Activated naive CD8-positive, alpha-beta T cell treated with anti-CD3 and anti-CD28 coated beads, Interleukin-2, amount 10 ng/mL, durations not matched to agents 7 days and 5 days (primary cell): ENCODE measurements around the gene RGL1. TPM values are rescaled to one million over a fixed set of nuclear protein-coding genes. Genes with fewer than 3 reads are reported as not detected.

Experiments used
- ATAC-seq: fragments of 150-1000 bp; cut with Tn5 transposase; one replicate; pipeline ENCODE4 v1.10.0; 2021; ENCODE audit warnings: low read depth, moderate library complexity
- POLR2A ChIA-PET: fragments of 350-600 bp; sonication (Branson Sonifier 250); formaldehyde crosslinking; loops from one replicate; lab custom pipeline; 2021; ENCODE audit warnings: antibody characterized with exemption; lab: Charles Lee
- DNase-seq: peaks from one replicate; pipeline ENCODE4 v3.0.0; 2021
- H3K27ac Mint-ChIP-seq: one replicate; pipeline ENCODE4 v1.8.0; 2022; ENCODE audit warnings: mild to moderate bottlenecking, mixed read lengths
- H3K27me3 Mint-ChIP-seq: one replicate; pipeline ENCODE4 v1.8.0; 2022; ENCODE audit warnings: mild to moderate bottlenecking, moderate library complexity, mixed read lengths
- H3K36me3 Mint-ChIP-seq: one replicate; pipeline ENCODE4 v1.8.0; 2021; ENCODE audit warnings: mild to moderate bottlenecking, mixed read lengths
- H3K4me1 Mint-ChIP-seq: one replicate; pipeline ENCODE4 v1.8.0; 2021; ENCODE audit warnings: mixed read lengths
- H3K4me3 Mint-ChIP-seq: one replicate; pipeline ENCODE4 v1.8.0; 2022; ENCODE audit warnings: mild to moderate bottlenecking, moderate library complexity, mixed read lengths
- H3K9me3 Mint-ChIP-seq: one replicate; pipeline ENCODE4 v1.8.0; 2021; ENCODE audit warnings: mixed read lengths
- total RNA-seq, 2 experiments: library from RNA; stranded (reverse); gene quantifications; one replicate each; pipeline ENCODE4 v1.2.3, GENCODE V29; 2021

The RGL1 gene
- total RNA-seq, 2 experiments from 2014 or later, result 2.7 to 3.4 TPM

DNA sequence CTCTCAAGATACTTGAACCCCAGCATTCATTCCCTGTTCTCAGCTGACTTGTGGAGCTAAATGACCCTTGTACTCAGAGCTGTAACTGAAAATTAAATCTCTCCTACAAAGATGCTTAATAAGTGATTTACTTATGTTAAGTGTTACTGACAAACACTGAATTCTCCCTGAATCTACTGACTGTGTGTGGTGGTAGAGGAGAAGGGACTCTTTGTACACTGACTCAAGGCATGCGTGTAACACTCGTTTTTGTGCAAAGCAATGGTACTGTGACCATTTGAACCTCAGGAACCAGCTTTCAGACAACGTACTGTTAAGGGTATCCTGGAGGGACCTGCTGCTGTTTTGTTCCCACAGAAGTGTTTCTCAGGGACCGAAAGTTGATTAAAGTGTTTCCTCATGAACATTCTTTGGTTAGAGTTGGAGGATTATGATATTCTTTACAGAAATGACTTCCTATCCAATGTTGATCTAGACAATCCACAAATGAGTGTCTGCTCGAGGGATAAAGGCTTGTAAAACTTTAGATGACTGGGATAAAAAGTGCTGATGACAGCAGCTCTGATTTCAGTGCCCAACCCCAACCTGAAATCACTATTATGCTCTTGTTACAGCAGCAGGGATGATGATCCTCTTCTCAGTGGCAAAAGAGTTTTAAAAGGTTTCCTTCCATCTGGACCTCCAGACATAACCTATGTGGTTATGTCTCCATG, 12.8 kb downstream of the RGL1 start:
- Mint-ChIP-seq H3K4me1 (no peaks in the 10 kb centered on the region), H3K36me3 (no peaks in the 10 kb centered on the region), H3K27ac (no peak overlapping the region), H3K9me3 (no peaks in the 10 kb centered on the region), H3K27me3 (no peaks in the 10 kb centered on the region), H3K4me3 (no peak overlapping the region)
- no peak for DNase-seq
- ATAC-seq, result no peak
- POLR2A ChIA-PET, result no interaction called here

DNA sequence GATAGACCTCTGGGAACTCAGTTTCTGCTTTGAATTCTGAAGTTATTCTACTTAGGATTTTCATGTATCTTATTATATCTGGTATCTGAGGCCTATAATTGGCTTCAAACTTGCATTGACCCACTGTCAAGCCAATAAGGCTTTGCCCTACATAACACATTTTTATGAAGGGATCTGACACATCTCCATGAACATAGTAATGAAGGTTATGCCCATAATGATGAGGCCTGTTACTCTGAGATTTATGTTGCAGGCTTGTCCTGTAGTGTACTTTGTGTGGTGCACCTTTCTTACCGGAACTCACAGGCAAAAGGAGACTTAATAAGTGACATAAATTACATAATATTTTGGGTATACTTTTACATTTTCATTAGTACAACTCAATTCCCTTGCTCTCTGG, 14.1 kb downstream of the RGL1 start:
- Mint-ChIP-seq H3K4me1 (no peaks in the 10 kb centered on the region), H3K27me3 (no peaks in the 10 kb centered on the region), H3K9me3 (no peaks in the 10 kb centered on the region), H3K4me3 (no peak overlapping the region), H3K36me3 (no peaks in the 10 kb centered on the region), H3K27ac (no peak overlapping the region)
- ATAC-seq, result no peak
- POLR2A ChIA-PET, result no interaction called here
- DNase-seq, result no peak

GRCh38 chr1:183821309-183821888, 16.5 kb downstream of the RGL1 start:
- H3K27ac Mint-ChIP-seq, result no peak overlapping the region
- no peak for ATAC-seq
- POLR2A ChIA-PET, result no interaction called here
- DNase-seq, result no peak
- H3K4me1 Mint-ChIP-seq, result no peaks in the 10 kb centered on the region
- no peak overlapping the region for H3K4me3 Mint-ChIP-seq
- no peaks in the 10 kb centered on the region for H3K27me3 Mint-ChIP-seq
- no peaks in the 10 kb centered on the region for H3K36me3 Mint-ChIP-seq
- no peaks in the 10 kb centered on the region for H3K9me3 Mint-ChIP-seq

DNA sequence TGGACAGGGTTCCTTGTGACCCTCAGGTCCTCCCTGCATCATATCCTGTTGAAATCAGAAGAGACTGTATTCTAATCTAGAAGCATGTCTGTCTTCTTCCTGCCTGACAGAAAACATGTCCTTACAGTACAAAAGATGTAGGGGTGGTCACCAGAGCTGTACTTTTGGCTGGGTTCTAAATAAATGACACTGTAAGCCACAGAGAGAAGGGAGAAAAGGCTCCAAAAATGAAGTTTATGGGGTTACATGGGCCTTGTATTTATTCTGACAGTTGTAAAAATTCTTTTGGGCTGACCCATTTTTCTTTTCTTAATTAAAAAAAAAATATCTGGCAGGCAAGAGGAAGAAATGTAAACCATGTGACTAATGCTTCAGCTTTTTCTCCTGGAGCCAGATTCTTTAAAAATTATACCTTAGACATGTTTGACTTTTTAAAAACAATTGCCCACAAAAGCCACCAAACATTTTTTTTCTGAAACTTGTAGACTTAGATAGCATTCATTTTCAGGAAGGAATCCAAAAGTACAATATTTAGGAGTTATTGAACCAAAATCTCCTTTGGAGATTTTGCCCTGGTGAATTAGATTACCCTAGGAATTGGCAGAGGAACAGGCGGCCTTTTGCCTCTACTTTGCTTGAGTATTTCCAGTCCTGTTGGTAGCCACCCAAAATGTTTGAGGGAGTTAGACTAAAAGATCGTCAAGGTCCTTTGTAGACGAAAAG, 17.1 kb downstream of the RGL1 start:
- ATAC-seq (no peak), DNase-seq (no peak)
- POLR2A ChIA-PET, result no interaction called here
- Mint-ChIP-seq H3K9me3 (no peaks in the 10 kb centered on the region), H3K27me3 (no peaks in the 10 kb centered on the region), H3K36me3 (no peaks in the 10 kb centered on the region), H3K4me3 (no peak overlapping the region), H3K4me1 (no peaks in the 10 kb centered on the region), H3K27ac (no peak overlapping the region)

DNA sequence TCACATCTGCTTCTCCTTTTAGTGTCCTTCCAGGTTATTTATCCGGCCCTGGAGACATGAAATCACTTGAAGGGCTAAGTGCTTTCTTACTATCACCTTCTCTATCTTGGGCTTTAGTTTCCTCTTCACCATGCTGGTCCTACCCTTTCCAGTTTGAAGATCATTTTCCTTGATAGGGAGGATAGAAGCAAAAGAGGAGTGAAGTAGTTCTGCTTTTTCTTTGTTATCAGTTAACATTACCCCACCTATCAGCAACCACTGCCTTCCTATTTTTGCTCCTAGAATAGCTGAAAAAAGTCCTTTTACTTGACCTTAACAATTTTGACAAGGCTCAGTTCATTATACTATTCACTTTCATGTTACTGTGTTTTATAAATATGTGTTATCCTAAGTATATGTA, 19.4 kb downstream of the RGL1 start:
- Mint-ChIP-seq H3K36me3 (no peaks in the 10 kb centered on the region), H3K4me3 (no peak overlapping the region), H3K9me3 (no peaks in the 10 kb centered on the region), H3K27me3 (no peaks in the 10 kb centered on the region), H3K27ac (no peak overlapping the region), H3K4me1 (no peaks in the 10 kb centered on the region)
- DNase-seq (no peak), ATAC-seq (no peak)
- POLR2A ChIA-PET, result no interaction called here

DNA sequence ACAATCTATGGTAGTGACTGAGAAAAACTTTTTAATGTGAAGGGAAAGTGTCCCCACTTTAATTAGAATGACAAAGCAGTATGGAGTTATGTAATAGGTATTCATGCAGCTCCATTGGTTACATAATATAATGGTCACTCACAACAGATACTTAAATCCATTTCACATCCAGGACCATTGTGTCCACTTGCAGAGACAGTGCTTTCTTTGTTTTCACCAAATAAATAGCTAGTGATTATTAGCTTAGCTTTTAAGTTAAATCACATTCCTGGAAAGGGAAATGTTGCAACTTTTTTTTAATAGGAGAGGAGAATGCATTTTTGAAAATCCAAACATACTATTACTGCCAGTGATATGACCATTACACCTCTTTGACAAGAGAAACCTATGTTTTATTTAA, 22.9 kb downstream of the RGL1 start:
- H3K4me1 Mint-ChIP-seq, result no peaks in the 10 kb centered on the region
- no peaks in the 10 kb centered on the region for H3K36me3 Mint-ChIP-seq
- no peaks in the 10 kb centered on the region for H3K9me3 Mint-ChIP-seq
- POLR2A ChIA-PET, result no interaction called here
- no peaks in the 10 kb centered on the region for H3K27me3 Mint-ChIP-seq
- no peak overlapping the region for H3K4me3 Mint-ChIP-seq
- DNase-seq, result no peak
- no peak for ATAC-seq
- H3K27ac Mint-ChIP-seq, result no peak overlapping the region

DNA sequence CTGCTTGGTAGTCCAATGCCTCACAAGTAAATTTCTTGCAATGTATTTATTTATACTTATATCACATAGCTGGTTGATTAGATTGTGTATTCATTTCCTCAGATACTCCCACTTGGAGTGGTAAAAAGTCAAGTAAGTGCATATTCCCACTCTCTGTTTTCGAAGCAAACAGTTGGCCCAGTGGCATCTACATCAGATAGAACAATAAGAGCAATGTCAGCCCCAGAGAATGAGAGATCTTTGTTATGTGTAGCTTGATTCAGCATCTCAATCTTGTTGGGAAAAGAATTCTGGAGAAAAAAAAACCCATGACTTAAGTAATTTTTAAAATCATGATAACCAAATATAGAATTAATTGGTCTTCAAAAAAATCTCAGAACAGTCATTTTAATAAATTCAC, 25.5 kb downstream of the RGL1 start:
- no peak for DNase-seq
- no peak overlapping the region for H3K27ac Mint-ChIP-seq
- no peaks in the 10 kb centered on the region for H3K9me3 Mint-ChIP-seq
- no peak for ATAC-seq
- H3K4me3 Mint-ChIP-seq, result no peak overlapping the region
- H3K27me3 Mint-ChIP-seq, result no peaks in the 10 kb centered on the region
- POLR2A ChIA-PET, result no interaction called here
- no peaks in the 10 kb centered on the region for H3K4me1 Mint-ChIP-seq
- H3K36me3 Mint-ChIP-seq, result no peaks in the 10 kb centered on the region

- H3K9me3 Mint-ChIP-seq, result no peaks in the 10 kb centered on the region
- ATAC-seq, result no peak
- no peak for DNase-seq
- POLR2A ChIA-PET, result no interaction called here
- H3K27ac Mint-ChIP-seq, result no peak overlapping the region
- no peaks in the 10 kb centered on the region for H3K36me3 Mint-ChIP-seq
- H3K27me3 Mint-ChIP-seq, result no peaks in the 10 kb centered on the region
- no peak overlapping the region for H3K4me3 Mint-ChIP-seq
- H3K4me1 Mint-ChIP-seq, result no peaks in the 10 kb centered on the region
Observed at GRCh38 chr1:183831311-183831710, 26.4 kb downstream of the RGL1 start.

DNA sequence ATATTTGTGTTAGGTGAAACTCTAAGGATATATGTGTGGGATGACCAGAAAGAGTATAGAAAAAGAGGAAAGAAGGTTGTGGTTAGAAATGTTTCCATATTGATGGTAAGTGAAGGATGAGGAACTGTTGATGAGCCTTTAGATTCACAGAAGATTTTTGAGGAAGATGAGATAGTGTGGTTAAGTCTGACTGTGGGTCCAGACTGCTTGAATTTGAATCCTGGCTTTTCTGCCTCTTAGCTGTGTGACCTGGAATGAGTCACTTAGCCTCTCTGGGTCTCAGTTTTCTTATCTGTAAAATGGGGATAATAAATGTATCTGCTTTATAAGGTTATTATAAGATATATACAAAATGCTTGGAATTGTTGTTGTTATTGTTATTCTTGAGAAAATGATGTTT, 27.5 kb downstream of the RGL1 start:
- POLR2A ChIA-PET, result no interaction called here
- ATAC-seq (no peak), DNase-seq (no peak)
- no peak overlapping the region for H3K4me3 Mint-ChIP-seq
- H3K4me1 Mint-ChIP-seq, result no peaks in the 10 kb centered on the region
- H3K36me3 Mint-ChIP-seq, result no peaks in the 10 kb centered on the region
- no peaks in the 10 kb centered on the region for H3K9me3 Mint-ChIP-seq
- no peaks in the 10 kb centered on the region for H3K27me3 Mint-ChIP-seq
- H3K27ac Mint-ChIP-seq, result no peak overlapping the region

DNA sequence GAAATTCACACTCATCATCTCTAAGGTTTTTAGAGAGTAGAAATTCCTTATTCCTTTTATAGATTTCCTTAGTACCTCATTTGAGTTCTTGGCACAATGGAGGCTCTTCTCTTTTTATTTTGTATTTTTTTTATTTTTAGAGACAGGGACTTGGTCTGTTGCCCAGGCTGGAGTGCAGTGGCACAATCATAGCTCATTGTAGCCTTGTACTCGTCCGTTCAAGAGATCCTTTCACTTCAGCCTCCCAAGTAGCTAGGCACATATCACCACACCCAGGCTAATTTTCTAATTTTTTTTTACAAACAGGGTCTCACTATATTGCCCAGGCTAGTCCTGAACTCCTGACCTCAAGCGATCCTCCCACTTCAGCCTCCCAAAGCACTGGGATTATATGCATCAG, 29.6 kb downstream of the RGL1 start:
- Mint-ChIP-seq H3K9me3 (no peaks in the 10 kb centered on the region), H3K4me1 (no peaks in the 10 kb centered on the region), H3K27ac (no peak overlapping the region), H3K4me3 (no peak overlapping the region), H3K27me3 (no peaks in the 10 kb centered on the region), H3K36me3 (peaks cover 4% of the 10 kb centered on the region)
- POLR2A ChIA-PET, result no interaction called here
- no peak for DNase-seq
- ATAC-seq, result no peak

DNA sequence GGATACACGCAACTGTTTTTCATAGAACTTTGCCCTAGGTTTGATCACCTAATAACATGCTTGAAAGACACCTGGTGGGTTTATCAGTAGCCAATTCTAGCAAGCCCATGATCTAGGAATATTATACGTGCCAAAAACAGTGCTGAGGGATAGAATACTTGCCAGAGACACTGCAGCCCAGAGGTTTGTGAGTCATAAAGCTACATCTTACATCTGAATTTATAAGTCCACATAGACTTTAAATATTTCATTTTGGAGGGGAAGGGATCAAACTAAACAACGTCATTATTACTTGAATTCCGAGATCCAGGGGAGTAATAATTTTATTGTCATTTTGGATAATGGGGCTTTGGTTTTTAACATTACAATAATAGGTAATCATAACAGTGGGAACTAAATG, 31.7 kb downstream of the RGL1 start:
- no peaks in the 10 kb centered on the region for H3K9me3 Mint-ChIP-seq
- H3K27me3 Mint-ChIP-seq, result no peaks in the 10 kb centered on the region
- ATAC-seq (no peak), DNase-seq (no peak)
- no peak overlapping the region for H3K27ac Mint-ChIP-seq
- H3K4me3 Mint-ChIP-seq, result no peak overlapping the region
- H3K4me1 Mint-ChIP-seq, result peaks cover 2% of the 10 kb centered on the region
- POLR2A ChIA-PET, result no interaction called here
- peaks cover 4% of the 10 kb centered on the region for H3K36me3 Mint-ChIP-seq

DNA sequence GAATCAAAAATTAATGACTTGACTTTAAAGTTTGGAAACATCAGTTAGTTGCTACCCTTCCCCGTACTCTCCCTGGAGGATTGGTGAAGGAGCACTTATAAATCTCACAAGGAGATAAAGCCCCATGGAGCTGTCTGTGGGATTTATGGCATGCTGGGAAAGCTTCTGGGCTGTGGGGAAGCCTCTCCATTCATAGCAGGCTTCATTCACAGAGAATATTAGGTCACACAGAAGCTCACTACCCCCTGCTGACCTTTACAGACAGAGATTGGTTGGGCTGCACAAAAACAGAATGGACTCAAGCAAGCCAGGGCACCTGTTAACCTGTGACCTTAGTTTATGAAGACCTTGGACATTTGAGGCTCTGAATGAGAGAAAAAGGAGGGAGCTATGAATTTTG, 32.1 kb downstream of the RGL1 start:
- Mint-ChIP-seq H3K4me3 (no peak overlapping the region), H3K27ac (no peak overlapping the region), H3K4me1 (peaks cover 7% of the 10 kb centered on the region), H3K36me3 (peaks cover 4% of the 10 kb centered on the region), H3K27me3 (no peaks in the 10 kb centered on the region), H3K9me3 (no peaks in the 10 kb centered on the region)
- POLR2A ChIA-PET, result no interaction called here
- ATAC-seq (no peak), DNase-seq (no peak)

DNA sequence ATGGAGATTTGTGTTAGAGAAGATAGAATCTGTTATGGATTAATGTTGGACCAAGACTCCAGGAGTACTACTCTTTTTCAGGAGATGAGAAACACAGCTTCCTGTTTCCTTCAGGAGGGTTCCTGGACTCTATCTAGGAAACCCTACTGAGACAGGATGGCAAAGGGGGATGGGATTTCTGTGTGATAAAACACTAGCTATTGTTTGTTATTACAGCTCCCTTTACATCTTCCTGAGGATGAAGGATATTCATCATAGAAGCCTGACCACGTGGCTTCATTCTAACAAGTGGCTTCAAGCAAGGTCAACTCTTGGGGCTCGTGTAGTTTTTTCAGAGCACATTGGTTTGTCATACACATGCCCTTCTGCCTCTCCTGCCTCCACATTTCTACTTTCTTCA, 33.3 kb downstream of the RGL1 start:
- H3K27me3 Mint-ChIP-seq, result no peaks in the 10 kb centered on the region
- POLR2A ChIA-PET, result no interaction called here
- H3K36me3 Mint-ChIP-seq, result peaks cover 5% of the 10 kb centered on the region

DNA sequence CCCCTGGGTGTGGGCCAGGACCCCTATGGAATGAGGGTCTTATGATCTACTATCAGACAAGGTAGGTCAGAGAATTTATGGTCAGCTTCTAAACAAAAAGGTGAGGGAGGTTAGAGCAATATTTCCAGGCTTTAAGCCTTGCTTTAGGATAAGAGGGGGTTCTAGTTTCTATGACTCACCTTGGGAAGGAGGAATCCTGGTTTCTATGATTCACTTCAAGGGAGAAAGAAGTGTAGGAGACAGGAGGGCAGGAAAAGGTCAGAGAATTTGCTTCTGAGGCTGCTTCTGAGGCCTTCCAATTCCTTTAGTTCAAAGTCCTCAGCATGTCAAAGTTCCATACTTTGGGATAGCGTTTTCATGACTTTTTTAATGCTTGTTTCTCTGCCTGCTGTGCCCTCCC, 35.2 kb downstream of the RGL1 start:
- DNase-seq (no peak), ATAC-seq (no peak)
- Mint-ChIP-seq H3K4me1 (peaks cover 13% of the 10 kb centered on the region), H3K27ac (no peak overlapping the region), H3K27me3 (no peaks in the 10 kb centered on the region), H3K9me3 (no peaks in the 10 kb centered on the region), H3K36me3 (peaks cover 6% of the 10 kb centered on the region), H3K4me3 (no peak overlapping the region)
- POLR2A ChIA-PET, result no interaction called here

More for the DNA sequence above, 33.3 kb downstream of the RGL1 start:
- Mint-ChIP-seq H3K9me3 (no peaks in the 10 kb centered on the region), H3K4me3 (no peak overlapping the region), H3K4me1 (peaks cover 13% of the 10 kb centered on the region), H3K27ac (peak overlapping the region; percentile 9)
- no peak for ATAC-seq
- no peak for DNase-seq
